GM19238 (cell line): ENCODE results near the gene NFIB.

Experiments used
- DNase-seq: peaks from one replicate; pipeline ENCODE4 v3.0.0; 2011; ENCODE audit warnings: low spot score; ENCODE audit not compliant: insufficient read length

The NFIB gene

GRCh38 chr9:14083366-14083765 is 230.6 kb downstream of the NFIB start:
- DNase-seq = no peak

- no peak for DNase-seq
Observed at GRCh38 chr9:14082732-14083131, 231.2 kb downstream of the NFIB start.

GRCh38 chr9:14081745-14082144 is 232.2 kb downstream of the NFIB start:
- DNase-seq = no peak

GRCh38 chr9:14080959-14081542 is 232.9 kb downstream of the NFIB start:
- DNase-seq = no peak

GRCh38 chr9:14079440-14079839 is 234.5 kb downstream of the NFIB start:
- DNase-seq = no peak

GRCh38 chr9:14077672-14078071 is 236.3 kb downstream of the NFIB start:
- no peak for DNase-seq

- DNase-seq = no peak
Observed at GRCh38 chr9:14075218-14075617, 238.7 kb downstream of the NFIB start.

GRCh38 chr9:14072850-14073249 is 241.1 kb downstream of the NFIB start:
- no peak for DNase-seq

- no peak for DNase-seq
Observed at GRCh38 chr9:14071484-14071883, 242.5 kb downstream of the NFIB start.

GRCh38 chr9:14068690-14069089 is 245.3 kb downstream of the NFIB start:
- DNase-seq = no peak

- no peak for DNase-seq
Observed at GRCh38 chr9:14066831-14067230, 247.1 kb downstream of the NFIB start.

- no peak for DNase-seq
Observed at GRCh38 chr9:14066032-14066431, 247.9 kb downstream of the NFIB start.

GRCh38 chr9:14064940-14065339 is 249.0 kb downstream of the NFIB start:
- no peak for DNase-seq

- no peak for DNase-seq
Observed at GRCh38 chr9:14063756-14064155, 250.2 kb downstream of the NFIB start.

GRCh38 chr9:14062586-14063221 is 251.2 kb downstream of the NFIB start:
- DNase-seq = no peak

- no peak for DNase-seq
Observed at GRCh38 chr9:14061936-14062585, 251.9 kb downstream of the NFIB start.

- no peak for DNase-seq
Observed at GRCh38 chr9:14058325-14058688, 255.6 kb downstream of the NFIB start.

GRCh38 chr9:14057368-14058324 is 256.3 kb downstream of the NFIB start:
- no peak for DNase-seq

GRCh38 chr9:14056316-14056861 is 257.6 kb downstream of the NFIB start:
- no peak for DNase-seq

GRCh38 chr9:14054096-14054495 is 259.8 kb downstream of the NFIB start:
- DNase-seq = no peak

- DNase-seq = no peak
Observed at GRCh38 chr9:14052359-14052758, 261.6 kb downstream of the NFIB start.

GRCh38 chr9:14051419-14051818 is 262.5 kb downstream of the NFIB start:
- DNase-seq = no peak
